Smooth muscle cell (in vitro differentiated cells): ENCODE data around the gene HACD1. TPM values are rescaled to one million over a fixed set of nuclear protein-coding genes. Genes with fewer than 3 reads are reported as not detected.

Experiments
- DNase-seq: peaks from one replicate; lab custom pipeline; 2025; ENCODE audit not compliant: unreplicated experiment; lab: John Stamatoyannopoulos, UW
- H2AFZ ChIP-seq: fragments of 200-600 bp; sonication (generic); 2 replicates; pipeline ENCODE4 v1.6.0; 2016; ENCODE audit warnings: antibody characterized with exemption, low read depth, mild to moderate bottlenecking
- H3F3A ChIP-seq: fragments of 200-600 bp; sonication (generic); 2 replicates; pipeline ENCODE4 v1.6.0; 2017; ENCODE audit warnings: antibody characterized with exemption, low read depth
- H3K27ac ChIP-seq: fragments of 200-600 bp; sonication (generic); 2 replicates; pipeline ENCODE4 v1.5.1; 2016; ENCODE audit warnings: low read depth, mild to moderate bottlenecking
- H3K27me3 ChIP-seq: fragments of 200-600 bp; sonication (generic); 2 replicates; pipeline ENCODE4 v1.6.1; 2016; ENCODE audit warnings: low read depth, mild to moderate bottlenecking
- H3K36me3 ChIP-seq: fragments of 200-600 bp; sonication (generic); 2 replicates; pipeline ENCODE4 v1.5.1; 2016; ENCODE audit warnings: low read depth
- H3K4me1 ChIP-seq: fragments of 200-600 bp; sonication (generic); 2 replicates; pipeline ENCODE4 v1.5.1; 2016; ENCODE audit warnings: low read depth
- H3K4me2 ChIP-seq: fragments of 200-600 bp; sonication (generic); 2 replicates; pipeline ENCODE4 v1.6.0; 2016; ENCODE audit warnings: mild to moderate bottlenecking
- H3K4me3 ChIP-seq: fragments of 200-600 bp; sonication (generic); 2 replicates; pipeline ENCODE4 v1.5.1; 2016; ENCODE audit warnings: mild to moderate bottlenecking
- H3K79me2 ChIP-seq: fragments of 200-600 bp; sonication (generic); 2 replicates; pipeline ENCODE4 v1.6.0; 2016; ENCODE audit warnings: low read depth, mild to moderate bottlenecking
- H3K9ac ChIP-seq: fragments of 200-600 bp; sonication (generic); 2 replicates; pipeline ENCODE4 v1.6.0; 2016; ENCODE audit warnings: low read depth
- H3K9me3 ChIP-seq: fragments of 200-600 bp; sonication (generic); replicated peaks from 2 replicates; pipeline ENCODE4 v1.5.1; 2016; ENCODE audit warnings: low read depth
- H4K20me1 ChIP-seq: fragments of 200-600 bp; sonication (generic); 2 replicates; pipeline ENCODE4 v1.6.0; 2016; ENCODE audit warnings: low read depth
- CTCF ChIP-seq: fragments of 200-600 bp; sonication (generic); IDR thresholded peaks from 2 replicates; pipeline ENCODE4 v1.5.1; 2017; ENCODE audit warnings: borderline replicate concordance, mild to moderate bottlenecking, antibody characterized with exemption; ENCODE audit not compliant: insufficient read depth, poor library complexity, severe bottlenecking
- WGBS: methylation state at CpG from one replicate; pipeline ENCODE4 v1.1.7; 2016; ENCODE audit warnings: low lambda C conversion rate; 5-methylcytosine and 5-hydroxymethylcytosine counted together
- polyA plus RNA-seq: library from polyadenylated mRNA; unstranded; fragments of >200 nt; fragmentation: Nextera tagmentation; extraction: Ambion mirVana; gene quantifications from 2 replicates; pipeline ENCODE4 v1.2.1, GENCODE V29; 2016
- total RNA-seq: library from RNA; depleted of rRNA; stranded (reverse); fragments of >200 nt; gene quantifications from 2 replicates; pipeline ENCODE4 v1.2.3, GENCODE V29; 2014

HACD1 gene
- total and polyA plus RNA-seq, 2 experiments from 2014 or later: 26.4 to 54.5 TPM

GRCh38 chr10:17585016-17585415, 32.2 kb downstream of the HACD1 start:
- H3K79me2 ChIP-seq: no peaks in the 10 kb centered on the region
- no peaks in the 10 kb centered on the region for H3K36me3 ChIP-seq
- H4K20me1 ChIP-seq: no peaks in the 10 kb centered on the region
- WGBS: 89% methylated on average over 8 of the region's 8 CpGs
- no peak overlapping the region for H3K4me2 ChIP-seq
- H2AFZ ChIP-seq: no peak overlapping the region
- no peak overlapping the region for H3K4me3 ChIP-seq
- TF ChIP-seq CTCF: no peak
- no peaks in the 10 kb centered on the region for H3F3A ChIP-seq
- DNase-seq: no peak
- H3K9me3 ChIP-seq: no peaks in the 10 kb centered on the region
- H3K4me1 ChIP-seq: no peaks in the 10 kb centered on the region
- H3K27me3 ChIP-seq: no peaks in the 10 kb centered on the region
- no peak overlapping the region for H3K27ac ChIP-seq
- no peak overlapping the region for H3K9ac ChIP-seq

- H3K27me3 ChIP-seq: no peaks in the 10 kb centered on the region
- no peak overlapping the region for H3K9ac ChIP-seq
- no peak for DNase-seq
- H2AFZ ChIP-seq: no peak overlapping the region
- WGBS: 90% methylated on average over 3 of the region's 3 CpGs
- no peak for TF ChIP-seq CTCF
- H3K79me2 ChIP-seq: no peaks in the 10 kb centered on the region
- no peak overlapping the region for H3K27ac ChIP-seq
- H3K4me1 ChIP-seq: no peaks in the 10 kb centered on the region
- H3F3A ChIP-seq: no peaks in the 10 kb centered on the region
- H3K4me2 ChIP-seq: no peak overlapping the region
- no peak overlapping the region for H3K4me3 ChIP-seq
- no peaks in the 10 kb centered on the region for H4K20me1 ChIP-seq
- H3K36me3 ChIP-seq: no peaks in the 10 kb centered on the region
- no peaks in the 10 kb centered on the region for H3K9me3 ChIP-seq
These were observed 36.3 kb downstream of the HACD1 start for GRCh38 chr10:17580885-17581284.

- Histone ChIP-seq H3K36me3 (no peaks in the 10 kb centered on the region), H3K4me2 (no peak overlapping the region), H3K79me2 (no peaks in the 10 kb centered on the region), H3K4me3 (no peak overlapping the region), H3K4me1 (no peaks in the 10 kb centered on the region), H4K20me1 (no peaks in the 10 kb centered on the region), H2AFZ (no peak overlapping the region), H3K27me3 (no peaks in the 10 kb centered on the region), H3F3A (no peaks in the 10 kb centered on the region), H3K9me3 (no peaks in the 10 kb centered on the region), H3K27ac (no peak overlapping the region), H3K9ac (no peak overlapping the region)
- no peak for DNase-seq
- no peak for TF ChIP-seq CTCF
- 90% methylated on average over 2 of the region's 2 CpGs for WGBS
These were observed 38.6 kb downstream of the HACD1 start for GRCh38 chr10:17578603-17579002.

GRCh38 chr10:17576768-17577167, 40.4 kb downstream of the HACD1 start:
- Histone ChIP-seq H3K36me3 (no peaks in the 10 kb centered on the region), H3K4me2 (no peak overlapping the region), H3F3A (no peaks in the 10 kb centered on the region), H2AFZ (no peak overlapping the region), H3K9me3 (no peaks in the 10 kb centered on the region), H4K20me1 (no peaks in the 10 kb centered on the region), H3K4me3 (no peak overlapping the region), H3K79me2 (no peaks in the 10 kb centered on the region), H3K9ac (no peak overlapping the region), H3K27me3 (no peaks in the 10 kb centered on the region), H3K4me1 (no peaks in the 10 kb centered on the region), H3K27ac (no peak overlapping the region)
- no peak for DNase-seq
- WGBS: 77% methylated on average over 3 of the region's 3 CpGs
- no peak for TF ChIP-seq CTCF
